SK-N-SH treated with all-trans-retinoic acid at 6 μM for 48 hours (cell line): Measurements from ENCODE around the gene ABCA3.

Experiments used
- ATAC-seq: fragments of 200-7000 bp; cut with Tn5 transposase; 3 replicates; pipeline ENCODE4 v1.9.1; 2020; ENCODE audit warnings: mild to moderate bottlenecking, moderate library complexity
- ARNTL ChIP-seq: fragments of 450-650 bp; formaldehyde crosslinking; IDR thresholded peaks from 2 replicates; pipeline ENCODE4 v1.5.0; 2020; ENCODE audit warnings: low read depth, mild to moderate bottlenecking, moderate library complexity, borderline replicate concordance
- BACH2 ChIP-seq: fragments of 250-450 bp; sonication (Bioruptor Pico); IDR thresholded peaks from 2 replicates; pipeline ENCODE4 v1.9.0; 2021; ENCODE audit warnings: mild to moderate bottlenecking, borderline replicate concordance
- CSDC2 ChIP-seq: fragments of 250-450 bp; sonication (Bioruptor Pico); IDR thresholded peaks from 2 replicates; pipeline ENCODE4 v1.5.0; 2020; ENCODE audit warnings: mild to moderate bottlenecking, moderate library complexity
- ESRRG ChIP-seq: fragments of 250-450 bp; sonication (Bioruptor Pico); IDR thresholded peaks from 2 replicates; pipeline ENCODE4 v1.6.1; 2021; ENCODE audit warnings: mild to moderate bottlenecking
- GLIS3 ChIP-seq: fragments of 250-450 bp; sonication (Bioruptor Pico); IDR thresholded peaks from 2 replicates; pipeline ENCODE4 v1.5.0; 2020; ENCODE audit warnings: mild to moderate bottlenecking, moderate library complexity
- ISL1 ChIP-seq: fragments of 250-450 bp; sonication (Bioruptor Pico); IDR thresholded peaks from 2 replicates; pipeline ENCODE4 v2.1.2; 2022; ENCODE audit warnings: mild to moderate bottlenecking, moderate library complexity
- OSR1 ChIP-seq: fragments of 250-450 bp; sonication (Bioruptor Pico); IDR thresholded peaks from 2 replicates; pipeline ENCODE4 v1.8.0; 2022; ENCODE audit warnings: moderate library complexity, mild to moderate bottlenecking, inconsistent platforms
- PPARA ChIP-seq: fragments of 250-450 bp; sonication (Bioruptor Pico); IDR thresholded peaks from 2 replicates; pipeline ENCODE4 v1.5.0; 2020; ENCODE audit warnings: mild to moderate bottlenecking, borderline replicate concordance
- RARB ChIP-seq: fragments of 250-450 bp; sonication (Bioruptor Pico); IDR thresholded peaks from 2 replicates; pipeline ENCODE4 v1.8.0; 2021; ENCODE audit warnings: mild to moderate bottlenecking, moderate library complexity
- SNAI2 ChIP-seq: fragments of 250-450 bp; sonication (Bioruptor Pico); IDR thresholded peaks from 2 replicates; pipeline ENCODE4 v1.5.0; 2020; ENCODE audit warnings: mild to moderate bottlenecking, moderate library complexity
- TCF4 ChIP-seq: fragments of 250-450 bp; sonication (Bioruptor Pico); IDR thresholded peaks from 2 replicates; pipeline ENCODE4 v1.8.0; 2021; ENCODE audit warnings: mild to moderate bottlenecking, moderate library complexity, borderline replicate concordance
- TOX ChIP-seq: fragments of 250-450 bp; sonication (Bioruptor Pico); IDR thresholded peaks from 2 replicates; pipeline ENCODE4 v1.8.0; 2021; ENCODE audit warnings: mild to moderate bottlenecking, moderate library complexity, borderline replicate concordance
- ZC3H10 ChIP-seq: fragments of 250-450 bp; sonication (Bioruptor Pico); IDR thresholded peaks from 2 replicates; pipeline ENCODE4 v1.5.1; 2021; ENCODE audit warnings: mild to moderate bottlenecking, moderate library complexity
- ZFP30 ChIP-seq: fragments of 450-650 bp; formaldehyde crosslinking; IDR thresholded peaks from 2 replicates; pipeline ENCODE4 v1.5.0; 2022; ENCODE audit warnings: mild to moderate bottlenecking, moderate library complexity
- ZNF565 ChIP-seq: fragments of 450-650 bp; formaldehyde crosslinking; conservative IDR thresholded peaks from 2 replicates; pipeline ENCODE4 v1.5.0; 2020; ENCODE audit warnings: low read depth, mild to moderate bottlenecking, moderate library complexity
- ZNF70 ChIP-seq: fragments of 450-650 bp; formaldehyde crosslinking; IDR thresholded peaks from 2 replicates; pipeline ENCODE4 v1.5.0; 2020; ENCODE audit warnings: mild to moderate bottlenecking, moderate library complexity
- ZNF8 ChIP-seq: fragments of 450-650 bp; formaldehyde crosslinking; IDR thresholded peaks from 2 replicates; pipeline ENCODE4 v1.5.0; 2020; ENCODE audit warnings: mild to moderate bottlenecking, moderate library complexity
- TF ChIP-seq, protein P1 (sequence below): fragments of 250-450 bp; sonication (Bioruptor Pico); IDR thresholded peaks from 2 replicates; pipeline ENCODE4 v1.5.0; 2020; ENCODE audit warnings: mild to moderate bottlenecking, moderate library complexity
- TF ChIP-seq, protein P2 (sequence below): fragments of 250-450 bp; sonication (Bioruptor Pico); IDR thresholded peaks from 2 replicates; pipeline ENCODE4 v1.5.1; 2021; ENCODE audit warnings: mild to moderate bottlenecking, moderate library complexity
- TF ChIP-seq, protein P3 (sequence below): fragments of 250-450 bp; sonication (Bioruptor Pico); IDR thresholded peaks from 2 replicates; pipeline ENCODE4 v1.8.0; 2020; ENCODE audit warnings: mild to moderate bottlenecking, moderate library complexity, borderline replicate concordance
- TF ChIP-seq, protein P4 (sequence below): fragments of 250-450 bp; sonication (Bioruptor Pico); IDR thresholded peaks from 2 replicates; pipeline ENCODE4 v1.8.0; 2021; ENCODE audit warnings: low read depth, mild to moderate bottlenecking, moderate library complexity, borderline replicate concordance
- TF ChIP-seq, protein P5 (sequence below): fragments of 250-450 bp; sonication (Bioruptor Pico); IDR thresholded peaks from 2 replicates; pipeline ENCODE4 v1.5.1; 2020; ENCODE audit warnings: low read depth, mild to moderate bottlenecking, moderate library complexity

The ABCA3 gene

DNA sequence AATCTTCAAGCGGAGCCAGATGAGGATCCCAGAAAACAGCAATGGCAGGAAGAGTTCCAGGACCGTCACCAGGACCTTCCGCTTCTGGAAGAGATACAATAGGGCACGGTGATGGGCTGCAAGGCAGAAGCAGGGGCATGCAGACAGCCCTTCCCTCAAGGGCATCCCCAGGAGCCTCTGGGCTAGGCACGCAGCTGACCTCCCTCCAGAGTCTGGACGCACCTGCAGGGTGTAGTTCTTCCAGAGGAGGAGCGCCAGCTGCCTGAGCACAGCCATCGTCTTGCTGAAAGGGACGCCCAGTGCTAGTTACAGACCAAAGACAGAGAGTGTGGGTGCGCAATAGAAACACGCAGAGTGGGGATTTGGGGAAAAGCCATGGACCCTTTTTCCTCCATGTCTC is 14.3 kb downstream of the ABCA3 start:
- TF ChIP-seq ZNF70 (CRISPR knock-in tag) (no peak), ISL1 (CRISPR knock-in tag) (no peak), ZNF8 (no peak)
- ATAC-seq = no peak

DNA sequence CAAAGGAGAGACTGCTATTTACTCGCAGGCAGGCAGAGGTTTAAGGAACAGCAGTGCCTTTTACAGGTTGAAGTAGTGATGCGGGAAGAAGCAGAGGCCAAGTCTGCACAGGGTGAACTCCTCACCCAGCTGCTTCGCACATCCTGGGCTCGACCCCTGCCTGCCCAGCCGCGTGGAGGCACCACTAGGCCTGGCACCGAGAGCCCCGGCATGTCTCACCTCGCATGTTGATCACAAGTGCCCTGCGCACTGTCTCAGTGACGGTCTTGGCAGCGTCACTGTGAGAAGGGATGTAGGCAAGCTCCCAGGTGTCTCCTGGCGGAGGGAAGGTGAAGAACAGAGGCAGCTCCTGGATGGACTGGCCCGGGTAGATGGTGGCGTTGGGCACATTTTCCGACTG is 14.7 kb downstream of the ABCA3 start:
- ATAC-seq = no peak
- TF ChIP-seq ZNF8 (no peak), SNAI2 (CRISPR knock-in tag) (no peak), TCF4 (CRISPR knock-in tag) (no peak), OSR1 (CRISPR knock-in tag) (no peak), RARB (CRISPR knock-in tag) (no peak), TOX (CRISPR knock-in tag) (no peak), CSDC2 (CRISPR knock-in tag) (no peak), ZNF565 (no peak), GLIS3 (CRISPR knock-in tag) (no peak), BACH2 (CRISPR knock-in tag) (no peak), ISL1 (CRISPR knock-in tag) (no peak), PPARA (CRISPR knock-in tag) (no peak), ARNTL (CRISPR knock-in tag) (no peak), ZC3H10 (CRISPR knock-in tag) (no peak)
- TF ChIP-seq, protein P1, sequence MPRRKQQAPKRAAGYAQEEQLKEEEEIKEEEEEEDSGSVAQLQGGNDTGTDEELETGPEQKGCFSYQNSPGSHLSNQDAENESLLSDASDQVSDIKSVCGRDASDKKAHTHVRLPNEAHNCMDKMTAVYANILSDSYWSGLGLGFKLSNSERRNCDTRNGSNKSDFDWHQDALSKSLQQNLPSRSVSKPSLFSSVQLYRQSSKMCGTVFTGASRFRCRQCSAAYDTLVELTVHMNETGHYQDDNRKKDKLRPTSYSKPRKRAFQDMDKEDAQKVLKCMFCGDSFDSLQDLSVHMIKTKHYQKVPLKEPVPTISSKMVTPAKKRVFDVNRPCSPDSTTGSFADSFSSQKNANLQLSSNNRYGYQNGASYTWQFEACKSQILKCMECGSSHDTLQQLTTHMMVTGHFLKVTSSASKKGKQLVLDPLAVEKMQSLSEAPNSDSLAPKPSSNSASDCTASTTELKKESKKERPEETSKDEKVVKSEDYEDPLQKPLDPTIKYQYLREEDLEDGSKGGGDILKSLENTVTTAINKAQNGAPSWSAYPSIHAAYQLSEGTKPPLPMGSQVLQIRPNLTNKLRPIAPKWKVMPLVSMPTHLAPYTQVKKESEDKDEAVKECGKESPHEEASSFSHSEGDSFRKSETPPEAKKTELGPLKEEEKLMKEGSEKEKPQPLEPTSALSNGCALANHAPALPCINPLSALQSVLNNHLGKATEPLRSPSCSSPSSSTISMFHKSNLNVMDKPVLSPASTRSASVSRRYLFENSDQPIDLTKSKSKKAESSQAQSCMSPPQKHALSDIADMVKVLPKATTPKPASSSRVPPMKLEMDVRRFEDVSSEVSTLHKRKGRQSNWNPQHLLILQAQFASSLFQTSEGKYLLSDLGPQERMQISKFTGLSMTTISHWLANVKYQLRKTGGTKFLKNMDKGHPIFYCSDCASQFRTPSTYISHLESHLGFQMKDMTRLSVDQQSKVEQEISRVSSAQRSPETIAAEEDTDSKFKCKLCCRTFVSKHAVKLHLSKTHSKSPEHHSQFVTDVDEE (CRISPR knock-in tag) = no peak
- TF ChIP-seq, protein P2, sequence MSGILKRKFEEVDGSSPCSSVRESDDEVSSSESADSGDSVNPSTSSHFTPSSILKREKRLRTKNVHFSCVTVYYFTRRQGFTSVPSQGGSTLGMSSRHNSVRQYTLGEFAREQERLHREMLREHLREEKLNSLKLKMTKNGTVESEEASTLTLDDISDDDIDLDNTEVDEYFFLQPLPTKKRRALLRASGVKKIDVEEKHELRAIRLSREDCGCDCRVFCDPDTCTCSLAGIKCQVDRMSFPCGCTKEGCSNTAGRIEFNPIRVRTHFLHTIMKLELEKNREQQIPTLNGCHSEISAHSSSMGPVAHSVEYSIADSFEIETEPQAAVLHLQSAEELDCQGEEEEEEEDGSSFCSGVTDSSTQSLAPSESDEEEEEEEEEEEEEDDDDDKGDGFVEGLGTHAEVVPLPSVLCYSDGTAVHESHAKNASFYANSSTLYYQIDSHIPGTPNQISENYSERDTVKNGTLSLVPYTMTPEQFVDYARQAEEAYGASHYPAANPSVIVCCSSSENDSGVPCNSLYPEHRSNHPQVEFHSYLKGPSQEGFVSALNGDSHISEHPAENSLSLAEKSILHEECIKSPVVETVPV (CRISPR knock-in tag) = no peak
- TF ChIP-seq, protein P3, sequence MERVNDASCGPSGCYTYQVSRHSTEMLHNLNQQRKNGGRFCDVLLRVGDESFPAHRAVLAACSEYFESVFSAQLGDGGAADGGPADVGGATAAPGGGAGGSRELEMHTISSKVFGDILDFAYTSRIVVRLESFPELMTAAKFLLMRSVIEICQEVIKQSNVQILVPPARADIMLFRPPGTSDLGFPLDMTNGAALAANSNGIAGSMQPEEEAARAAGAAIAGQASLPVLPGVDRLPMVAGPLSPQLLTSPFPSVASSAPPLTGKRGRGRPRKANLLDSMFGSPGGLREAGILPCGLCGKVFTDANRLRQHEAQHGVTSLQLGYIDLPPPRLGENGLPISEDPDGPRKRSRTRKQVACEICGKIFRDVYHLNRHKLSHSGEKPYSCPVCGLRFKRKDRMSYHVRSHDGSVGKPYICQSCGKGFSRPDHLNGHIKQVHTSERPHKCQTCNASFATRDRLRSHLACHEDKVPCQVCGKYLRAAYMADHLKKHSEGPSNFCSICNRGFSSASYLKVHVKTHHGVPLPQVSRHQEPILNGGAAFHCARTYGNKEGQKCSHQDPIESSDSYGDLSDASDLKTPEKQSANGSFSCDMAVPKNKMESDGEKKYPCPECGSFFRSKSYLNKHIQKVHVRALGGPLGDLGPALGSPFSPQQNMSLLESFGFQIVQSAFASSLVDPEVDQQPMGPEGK = no peak

DNA sequence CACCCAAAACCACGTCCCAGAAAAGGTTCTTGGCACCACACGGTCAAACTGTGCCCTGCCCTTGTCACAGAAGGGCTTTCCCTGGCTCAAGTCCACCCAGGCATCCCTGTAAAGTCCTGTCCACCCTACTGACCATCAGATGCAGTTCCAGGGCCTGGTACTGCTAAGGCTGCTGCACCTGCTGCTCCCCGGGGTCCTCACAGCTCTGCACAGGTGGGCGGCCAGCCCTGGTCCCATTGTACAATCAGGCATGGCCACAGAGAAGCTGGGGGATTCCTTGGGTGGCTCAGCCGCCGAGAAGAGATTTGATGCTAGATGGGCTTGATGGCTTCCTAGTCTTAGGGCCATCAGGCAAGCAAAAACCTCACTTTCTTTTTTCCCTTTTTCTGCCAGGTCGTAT is 15.3 kb downstream of the ABCA3 start:
- TF ChIP-seq TCF4 (CRISPR knock-in tag) = no peak
- TF ChIP-seq, protein P2 (CRISPR knock-in tag) = no peak
- TF ChIP-seq CSDC2 (CRISPR knock-in tag) = no peak
- TF ChIP-seq, protein P4, sequence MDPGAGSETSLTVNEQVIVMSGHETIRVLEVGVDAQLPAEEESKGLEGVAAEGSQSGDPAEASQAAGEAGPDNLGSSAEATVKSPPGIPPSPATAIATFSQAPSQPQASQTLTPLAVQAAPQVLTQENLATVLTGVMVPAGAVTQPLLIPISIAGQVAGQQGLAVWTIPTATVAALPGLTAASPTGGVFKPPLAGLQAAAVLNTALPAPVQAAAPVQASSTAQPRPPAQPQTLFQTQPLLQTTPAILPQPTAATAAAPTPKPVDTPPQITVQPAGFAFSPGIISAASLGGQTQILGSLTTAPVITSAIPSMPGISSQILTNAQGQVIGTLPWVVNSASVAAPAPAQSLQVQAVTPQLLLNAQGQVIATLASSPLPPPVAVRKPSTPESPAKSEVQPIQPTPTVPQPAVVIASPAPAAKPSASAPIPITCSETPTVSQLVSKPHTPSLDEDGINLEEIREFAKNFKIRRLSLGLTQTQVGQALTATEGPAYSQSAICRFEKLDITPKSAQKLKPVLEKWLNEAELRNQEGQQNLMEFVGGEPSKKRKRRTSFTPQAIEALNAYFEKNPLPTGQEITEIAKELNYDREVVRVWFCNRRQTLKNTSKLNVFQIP (CRISPR knock-in tag) = no peak
- no peak for TF ChIP-seq GLIS3 (CRISPR knock-in tag)
- no peak for TF ChIP-seq ZC3H10 (CRISPR knock-in tag)
- TF ChIP-seq, protein P5, sequence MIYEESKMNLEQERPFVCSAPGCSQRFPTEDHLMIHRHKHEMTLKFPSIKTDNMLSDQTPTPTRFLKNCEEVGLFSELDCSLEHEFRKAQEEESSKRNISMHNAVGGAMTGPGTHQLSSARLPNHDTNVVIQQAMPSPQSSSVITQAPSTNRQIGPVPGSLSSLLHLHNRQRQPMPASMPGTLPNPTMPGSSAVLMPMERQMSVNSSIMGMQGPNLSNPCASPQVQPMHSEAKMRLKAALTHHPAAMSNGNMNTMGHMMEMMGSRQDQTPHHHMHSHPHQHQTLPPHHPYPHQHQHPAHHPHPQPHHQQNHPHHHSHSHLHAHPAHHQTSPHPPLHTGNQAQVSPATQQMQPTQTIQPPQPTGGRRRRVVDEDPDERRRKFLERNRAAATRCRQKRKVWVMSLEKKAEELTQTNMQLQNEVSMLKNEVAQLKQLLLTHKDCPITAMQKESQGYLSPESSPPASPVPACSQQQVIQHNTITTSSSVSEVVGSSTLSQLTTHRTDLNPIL (CRISPR knock-in tag) = no peak
- TF ChIP-seq ZNF8 = no peak
- no peak for TF ChIP-seq PPARA (CRISPR knock-in tag)
- no peak for TF ChIP-seq ESRRG (CRISPR knock-in tag)
- TF ChIP-seq, protein P3 = no peak
- no peak for TF ChIP-seq ZFP30
- TF ChIP-seq BACH2 (CRISPR knock-in tag) = no peak
- no peak for TF ChIP-seq ARNTL (CRISPR knock-in tag)
- no peak for TF ChIP-seq ZNF565
- TF ChIP-seq, protein P1 (CRISPR knock-in tag) = no peak
- ATAC-seq = no peak
